Measurements from ENCODE around the gene ZNF490. TPM values are rescaled to one million over a fixed set of nuclear protein-coding genes. Genes with fewer than 3 reads are reported as not detected.

ZNF490 gene
- 1 to 10 TPM; 8.0 to 8.4 TPM for total RNA-seq
- 6.9 TPM for polyA plus RNA-seq

- POLR2A ChIA-PET, result interaction anchor here (0.5 to 1.5 kb wide), 8 partner anchors 9 to 269 kb away, joined by 3 to 12 read pairs (median 4); partner anchors contain the start of genes GET3, MAN2B1 and WDR83
- Mint-ChIP-seq H3K27ac (peak within 1 kb of the TSS; percentile 94 to 100 (median 100)), H3K9me3 (no peaks in the 10 kb centered on the region), H3K4me1 (peaks cover 35 to 64% (median 48%) of the 10 kb centered on the region in 3 donors), H3K36me3 (peaks cover 0 to 41% (median 1%) of the 10 kb centered on the region in 3 donors), H3K27me3 (no peaks in the 10 kb centered on the region), H3K4me3 (peak within 1 kb of the TSS; percentile 99 to 100 (median 100))
- Histone ChIP-seq H3K27me3 (ENCODE audit: insufficient read depth, low read length, poor library complexity, severe bottlenecking) (no peaks in the 10 kb centered on the region), H3K4me1 (ENCODE audit: insufficient read depth, low read length) (peaks cover 42% of the 10 kb centered on the region), H3K4me3 (ENCODE audit: low read length) (peak within 1 kb of the TSS; percentile 93), H3K9me3 (ENCODE audit: low read length) (no peaks in the 10 kb centered on the region), H3K27ac (ENCODE audit: low read depth, low read length) (peak within 1 kb of the TSS; percentile 92), H3K36me3 (ENCODE audit: insufficient read depth, low read length) (no peaks in the 10 kb centered on the region)
- CTCF ChIA-PET, result interaction anchor here (1.0 kb wide), 1 partner anchor 29 kb away, joined by 4 read pairs; no protein-coding TSS in a partner anchor
- peak; percentile 93 to 98 (median 95) for DNase-seq
Measured at GRCh38 chr19:12610540-12611360, at the start of gene ZNF490, which contains the start of gene ZNF791. Gene ZNF490, minus strand, starts transcription at chr19:12610813. Its CDS starts 133 bp downstream, at chr19:12610680. Gene ZNF791, plus strand, starts transcription at chr19:12610920. Its CDS starts 160 bp downstream, at chr19:12611080.

- Mint-ChIP-seq H3K9me3 (no peaks in the 10 kb centered on the region), H3K4me1 (peaks cover 0 to 1% (median 0%) of the 10 kb centered on the region in 3 donors), H3K27ac (no peak overlapping the region), H3K36me3 (peaks cover 12 to 67% (median 13%) of the 10 kb centered on the region in 3 donors), H3K27me3 (no peaks in the 10 kb centered on the region), H3K4me3 (no peak overlapping the region)
- Histone ChIP-seq H3K27ac (ENCODE audit: low read depth, low read length) (no peak overlapping the region), H3K4me3 (ENCODE audit: low read length) (no peak overlapping the region), H3K27me3 (ENCODE audit: insufficient read depth, low read length, poor library complexity, severe bottlenecking) (no peaks in the 10 kb centered on the region), H3K36me3 (ENCODE audit: insufficient read depth, low read length) (peaks cover 30% of the 10 kb centered on the region), H3K4me1 (ENCODE audit: insufficient read depth, low read length) (no peaks in the 10 kb centered on the region), H3K9me3 (ENCODE audit: low read length) (no peaks in the 10 kb centered on the region)
- DNase-seq, result no peak
- CTCF ChIA-PET, result interaction anchor here (0.7 to 1.8 kb wide), 3 partner anchors 14 to 103 kb away, joined by 3 to 5 read pairs (median 4); no protein-coding TSS in a partner anchor
- POLR2A ChIA-PET, result no interaction called here
Measured at GRCh38 chr19:12657966-12658365, 47.4 kb upstream of the ZNF490 start.

GRCh38 chr19:12656899-12657571, 46.4 kb upstream of the ZNF490 start:
- DNase-seq, result no peak
- Histone ChIP-seq H3K9me3 (ENCODE audit: low read length) (no peaks in the 10 kb centered on the region), H3K36me3 (ENCODE audit: insufficient read depth, low read length) (peaks cover 30% of the 10 kb centered on the region), H3K4me1 (ENCODE audit: insufficient read depth, low read length) (no peaks in the 10 kb centered on the region), H3K27me3 (ENCODE audit: insufficient read depth, low read length, poor library complexity, severe bottlenecking) (no peaks in the 10 kb centered on the region), H3K27ac (ENCODE audit: low read depth, low read length) (no peak overlapping the region), H3K4me3 (ENCODE audit: low read length) (no peak overlapping the region)
- peaks cover 0 to 1% (median 0%) of the 10 kb centered on the region in 3 donors for H3K4me1 Mint-ChIP-seq
- H3K4me3 Mint-ChIP-seq, result no peak overlapping the region
- peak overlapping the region in 1 of 8 donors; percentile 74 for H3K27ac Mint-ChIP-seq
- no peaks in the 10 kb centered on the region for H3K27me3 Mint-ChIP-seq
- POLR2A ChIA-PET, result no interaction called here
- no peaks in the 10 kb centered on the region for H3K9me3 Mint-ChIP-seq
- CTCF ChIA-PET, result no interaction called here
- peaks cover 12 to 65% (median 13%) of the 10 kb centered on the region in 3 donors for H3K36me3 Mint-ChIP-seq

GRCh38 chr19:12655546-12655945, 44.9 kb upstream of the ZNF490 start:
- Mint-ChIP-seq H3K4me1 (peaks cover 0 to 1% (median 0%) of the 10 kb centered on the region in 3 donors), H3K4me3 (no peak overlapping the region), H3K27ac (peak overlapping the region in 2 of 8 donors; percentile 15 to 91), H3K36me3 (peaks cover 12 to 69% (median 15%) of the 10 kb centered on the region in 3 donors), H3K9me3 (no peaks in the 10 kb centered on the region), H3K27me3 (no peaks in the 10 kb centered on the region)
- ChIA-PET POLR2A (no interaction called here), CTCF (interaction anchor here (1.3 kb wide), 1 partner anchor 14 kb away, joined by 4 read pairs; no protein-coding TSS in a partner anchor)
- no peak for DNase-seq
- Histone ChIP-seq H3K9me3 (ENCODE audit: low read length) (no peaks in the 10 kb centered on the region), H3K27me3 (ENCODE audit: insufficient read depth, low read length, poor library complexity, severe bottlenecking) (no peaks in the 10 kb centered on the region), H3K36me3 (ENCODE audit: insufficient read depth, low read length) (peaks cover 32% of the 10 kb centered on the region), H3K27ac (ENCODE audit: low read depth, low read length) (no peak overlapping the region), H3K4me3 (ENCODE audit: low read length) (no peak overlapping the region), H3K4me1 (ENCODE audit: insufficient read depth, low read length) (no peaks in the 10 kb centered on the region)

GRCh38 chr19:12652219-12652618, 41.6 kb upstream of the ZNF490 start:
- ChIA-PET POLR2A (no interaction called here), CTCF (no interaction called here)
- Histone ChIP-seq H3K27me3 (ENCODE audit: insufficient read depth, low read length, poor library complexity, severe bottlenecking) (no peaks in the 10 kb centered on the region), H3K9me3 (ENCODE audit: low read length) (no peaks in the 10 kb centered on the region), H3K4me1 (ENCODE audit: insufficient read depth, low read length) (no peaks in the 10 kb centered on the region), H3K4me3 (ENCODE audit: low read length) (no peak overlapping the region), H3K27ac (ENCODE audit: low read depth, low read length) (no peak overlapping the region), H3K36me3 (ENCODE audit: insufficient read depth, low read length) (peaks cover 27% of the 10 kb centered on the region)
- Mint-ChIP-seq H3K4me1 (peaks cover 0 to 1% (median 0%) of the 10 kb centered on the region in 3 donors), H3K27ac (peak overlapping the region in 1 of 8 donors; percentile 54), H3K36me3 (peaks cover 9 to 44% (median 12%) of the 10 kb centered on the region in 3 donors), H3K9me3 (no peaks in the 10 kb centered on the region), H3K4me3 (no peak overlapping the region), H3K27me3 (no peaks in the 10 kb centered on the region)
- no peak for DNase-seq

- Histone ChIP-seq H3K36me3 (ENCODE audit: insufficient read depth, low read length) (peaks cover 10% of the 10 kb centered on the region), H3K27me3 (ENCODE audit: insufficient read depth, low read length, poor library complexity, severe bottlenecking) (no peaks in the 10 kb centered on the region), H3K9me3 (ENCODE audit: low read length) (no peaks in the 10 kb centered on the region), H3K4me1 (ENCODE audit: insufficient read depth, low read length) (no peaks in the 10 kb centered on the region), H3K27ac (ENCODE audit: low read depth, low read length) (no peak overlapping the region), H3K4me3 (ENCODE audit: low read length) (no peak overlapping the region)
- POLR2A ChIA-PET, result no interaction called here
- Mint-ChIP-seq H3K4me3 (no peak overlapping the region), H3K27me3 (no peaks in the 10 kb centered on the region), H3K27ac (peak overlapping the region in 1 of 8 donors; percentile 43), H3K9me3 (no peaks in the 10 kb centered on the region), H3K36me3 (peaks cover 0 to 31% (median 2%) of the 10 kb centered on the region in 3 donors), H3K4me1 (no peaks in the 10 kb centered on the region)
- CTCF ChIA-PET, result interaction anchor here (1.0 kb wide), 1 partner anchor 10 kb away, joined by 4 read pairs; no protein-coding TSS in a partner anchor
- no peak for DNase-seq
Measured at GRCh38 chr19:12649941-12650340, 39.3 kb upstream of the ZNF490 start.

GRCh38 chr19:12648088-12648487, 37.5 kb upstream of the ZNF490 start:
- Mint-ChIP-seq H3K9me3 (no peaks in the 10 kb centered on the region), H3K4me1 (no peaks in the 10 kb centered on the region), H3K36me3 (peaks cover 0 to 27% (median 5%) of the 10 kb centered on the region in 3 donors), H3K27ac (no peak overlapping the region), H3K4me3 (no peak overlapping the region), H3K27me3 (no peaks in the 10 kb centered on the region)
- ChIA-PET POLR2A (no interaction called here), CTCF (interaction anchor here (0.8 kb wide), 1 partner anchor 24 kb away, joined by 3 read pairs; no protein-coding TSS in a partner anchor)
- Histone ChIP-seq H3K4me1 (ENCODE audit: insufficient read depth, low read length) (no peaks in the 10 kb centered on the region), H3K27ac (ENCODE audit: low read depth, low read length) (no peak overlapping the region), H3K9me3 (ENCODE audit: low read length) (no peaks in the 10 kb centered on the region), H3K27me3 (ENCODE audit: insufficient read depth, low read length, poor library complexity, severe bottlenecking) (no peaks in the 10 kb centered on the region), H3K36me3 (ENCODE audit: insufficient read depth, low read length) (peaks cover 10% of the 10 kb centered on the region), H3K4me3 (ENCODE audit: low read length) (no peak overlapping the region)
- no peak for DNase-seq

Measured in CD8-positive, alpha-beta memory T cell (primary cell).